SK-N-SH (cell line): Measurements from ENCODE around the gene FLT3LG.
A peak's percentile ranks its signal among the peaks of the same experiment; 100 is the strongest.

Experiments used
- EP300 ChIP-seq, 2 experiments: IDR thresholded peaks; 2 replicates each; pipeline versions ENCODE4 v1.4.0 to v1.6.1; 2012; ENCODE audit warnings: borderline replicate concordance in 1 of 2, low read depth in 1 of 2, low read length in 1 of 2
- EZH2phosphoT487 ChIP-seq: fragments of 200-600 bp; sonication (generic); IDR thresholded peaks from 2 replicates; pipeline ENCODE4 v1.6.1; 2017; ENCODE audit warnings: low read depth, mixed run types, mild to moderate bottlenecking, antibody characterized with exemption, moderate library complexity, borderline replicate concordance
- FOSL2 ChIP-seq: IDR thresholded peaks from 2 replicates; pipeline ENCODE4 v1.4.0; 2012; ENCODE audit warnings: low read depth, mild to moderate bottlenecking, moderate library complexity, borderline replicate concordance
- FOXM1 ChIP-seq: IDR thresholded peaks from 2 replicates; pipeline ENCODE4 v1.4.0; 2012; ENCODE audit warnings: low read depth, mild to moderate bottlenecking
- GATA2 ChIP-seq: sonication (generic); formaldehyde crosslinking; IDR thresholded peaks from 2 replicates; pipeline ENCODE4 v1.5.0; 2020; ENCODE audit warnings: mild to moderate bottlenecking, missing genetic modification reagents
- IRF3 ChIP-seq: fragments of 150-350 bp; IDR thresholded peaks from 2 replicates; pipeline ENCODE4 v1.6.1; 2016; ENCODE audit warnings: mild to moderate bottlenecking, low read depth, low read length
- JUND ChIP-seq: IDR thresholded peaks from 2 replicates; pipeline ENCODE4 v1.4.0; 2012
- PBX3 ChIP-seq: IDR thresholded peaks from 2 replicates; pipeline ENCODE4; 2012
- POLR2AphosphoS5 ChIP-seq: IDR thresholded peaks from 2 replicates; pipeline ENCODE4 v1.6.1; 2012; ENCODE audit warnings: low read depth, low read length
- RFX5 ChIP-seq: IDR thresholded peaks from 2 replicates; pipeline ENCODE4 v1.6.1; 2012; ENCODE audit warnings: mild to moderate bottlenecking, improper control_type of control experiment, low read length
- YY1 ChIP-seq: IDR thresholded peaks from 2 replicates; pipeline ENCODE4 v1.4.0; 2012; ENCODE audit warnings: low read depth, mild to moderate bottlenecking
- TF ChIP-seq, protein P1 (sequence below): fragments of 200-600 bp; sonication (generic); IDR thresholded peaks from 2 replicates; pipeline ENCODE4 v1.6.1; 2017; ENCODE audit warnings: antibody characterized with exemption, mild to moderate bottlenecking, moderate library complexity
- TF ChIP-seq, protein P2 (sequence below): fragments of 150-350 bp; IDR thresholded peaks from 2 replicates; pipeline ENCODE4 v1.6.1; 2017; ENCODE audit warnings: antibody characterized with exemption, low read length, low read depth, borderline replicate concordance
- TF ChIP-seq, protein P3 (sequence below): IDR thresholded peaks from 2 replicates; pipeline ENCODE4 v1.4.0; 2012; ENCODE audit warnings: low read depth, borderline replicate concordance

DNA sequence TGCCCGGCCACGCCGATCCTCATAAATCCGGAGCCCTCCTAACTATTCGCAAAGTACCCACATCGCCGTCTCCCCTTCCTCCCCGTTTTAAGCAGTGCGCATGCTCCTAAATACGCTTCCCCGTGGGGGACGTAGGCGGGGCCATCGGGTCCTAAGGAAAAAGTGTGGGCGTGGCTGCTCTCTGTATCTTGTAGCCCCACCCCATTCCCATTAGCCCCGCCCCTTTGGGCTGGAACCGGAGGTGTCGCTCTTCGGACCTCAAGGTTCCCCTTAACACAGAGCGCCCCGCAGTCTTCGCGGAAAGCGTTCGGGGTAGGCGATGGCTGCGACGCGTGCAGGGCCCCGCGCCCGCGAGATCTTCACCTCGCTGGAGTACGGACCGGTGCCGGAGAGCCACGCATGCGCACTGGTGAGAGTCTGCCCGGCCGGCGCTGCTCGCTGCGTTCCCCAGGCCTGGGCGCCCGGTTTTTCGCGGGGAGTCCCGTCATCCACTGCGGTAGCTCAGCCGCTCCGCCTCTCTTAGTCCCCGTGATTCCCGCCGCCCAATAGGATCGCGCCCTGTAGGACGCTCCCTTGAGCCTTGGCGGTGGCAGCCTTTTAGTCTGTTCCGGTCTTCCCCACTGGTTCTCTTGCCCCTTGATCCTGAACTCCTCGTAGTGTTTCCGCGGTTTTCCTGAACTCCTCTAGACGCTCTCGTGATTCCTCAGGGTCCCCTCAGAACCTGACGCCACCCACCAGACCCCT lies 20.8 kb upstream of the FLT3LG start, which contains the start of gene ALDH16A1:
- TF ChIP-seq EZH2phosphoT487 (no peak), PBX3 (no peak), RFX5 (peak; percentile 51; the same call in 1 of the 2 replicates), EP300 (IDR thresholded peaks at IDR 0.05; ENCODE audit: borderline replicate concordance in 1 of 2, low read depth in 1 of 2, low read length in 1 of 2) (no peak), GATA2 (CRISPR knock-in tag) (no peak), JUND (no peak), YY1 (no peak), FOXM1 (no peak), POLR2AphosphoS5 (peak; percentile 98), FOSL2 (no peak), IRF3 (no peak)
- TF ChIP-seq, protein P1, sequence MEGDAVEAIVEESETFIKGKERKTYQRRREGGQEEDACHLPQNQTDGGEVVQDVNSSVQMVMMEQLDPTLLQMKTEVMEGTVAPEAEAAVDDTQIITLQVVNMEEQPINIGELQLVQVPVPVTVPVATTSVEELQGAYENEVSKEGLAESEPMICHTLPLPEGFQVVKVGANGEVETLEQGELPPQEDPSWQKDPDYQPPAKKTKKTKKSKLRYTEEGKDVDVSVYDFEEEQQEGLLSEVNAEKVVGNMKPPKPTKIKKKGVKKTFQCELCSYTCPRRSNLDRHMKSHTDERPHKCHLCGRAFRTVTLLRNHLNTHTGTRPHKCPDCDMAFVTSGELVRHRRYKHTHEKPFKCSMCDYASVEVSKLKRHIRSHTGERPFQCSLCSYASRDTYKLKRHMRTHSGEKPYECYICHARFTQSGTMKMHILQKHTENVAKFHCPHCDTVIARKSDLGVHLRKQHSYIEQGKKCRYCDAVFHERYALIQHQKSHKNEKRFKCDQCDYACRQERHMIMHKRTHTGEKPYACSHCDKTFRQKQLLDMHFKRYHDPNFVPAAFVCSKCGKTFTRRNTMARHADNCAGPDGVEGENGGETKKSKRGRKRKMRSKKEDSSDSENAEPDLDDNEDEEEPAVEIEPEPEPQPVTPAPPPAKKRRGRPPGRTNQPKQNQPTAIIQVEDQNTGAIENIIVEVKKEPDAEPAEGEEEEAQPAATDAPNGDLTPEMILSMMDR, result no peak
- TF ChIP-seq, protein P2, sequence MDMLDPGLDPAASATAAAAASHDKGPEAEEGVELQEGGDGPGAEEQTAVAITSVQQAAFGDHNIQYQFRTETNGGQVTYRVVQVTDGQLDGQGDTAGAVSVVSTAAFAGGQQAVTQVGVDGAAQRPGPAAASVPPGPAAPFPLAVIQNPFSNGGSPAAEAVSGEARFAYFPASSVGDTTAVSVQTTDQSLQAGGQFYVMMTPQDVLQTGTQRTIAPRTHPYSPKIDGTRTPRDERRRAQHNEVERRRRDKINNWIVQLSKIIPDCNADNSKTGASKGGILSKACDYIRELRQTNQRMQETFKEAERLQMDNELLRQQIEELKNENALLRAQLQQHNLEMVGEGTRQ, result peak; percentile 69
- TF ChIP-seq, protein P3, sequence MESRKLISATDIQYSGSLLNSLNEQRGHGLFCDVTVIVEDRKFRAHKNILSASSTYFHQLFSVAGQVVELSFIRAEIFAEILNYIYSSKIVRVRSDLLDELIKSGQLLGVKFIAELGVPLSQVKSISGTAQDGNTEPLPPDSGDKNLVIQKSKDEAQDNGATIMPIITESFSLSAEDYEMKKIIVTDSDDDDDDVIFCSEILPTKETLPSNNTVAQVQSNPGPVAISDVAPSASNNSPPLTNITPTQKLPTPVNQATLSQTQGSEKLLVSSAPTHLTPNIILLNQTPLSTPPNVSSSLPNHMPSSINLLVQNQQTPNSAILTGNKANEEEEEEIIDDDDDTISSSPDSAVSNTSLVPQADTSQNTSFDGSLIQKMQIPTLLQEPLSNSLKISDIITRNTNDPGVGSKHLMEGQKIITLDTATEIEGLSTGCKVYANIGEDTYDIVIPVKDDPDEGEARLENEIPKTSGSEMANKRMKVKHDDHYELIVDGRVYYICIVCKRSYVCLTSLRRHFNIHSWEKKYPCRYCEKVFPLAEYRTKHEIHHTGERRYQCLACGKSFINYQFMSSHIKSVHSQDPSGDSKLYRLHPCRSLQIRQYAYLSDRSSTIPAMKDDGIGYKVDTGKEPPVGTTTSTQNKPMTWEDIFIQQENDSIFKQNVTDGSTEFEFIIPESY, result peak; percentile 84; the same call in 1 of the 2 replicates
